Prostate gland (tissue), 2 donors: ENCODE results near the gene CELF1. TPM values are rescaled to one million over a fixed set of nuclear protein-coding genes. Genes with fewer than 3 reads are reported as not detected.
A peak's percentile ranks its signal among the peaks of the same experiment; 100 is the strongest.

Experiments
- DNase-seq: peaks from one replicate; pipeline ENCODE4 v3.0.0-alpha.2; 2019; ENCODE audit warnings: low spot score
- H3K27ac ChIP-seq, 2 donors: fragments of 200-600 bp; sonication (generic); 2 replicates each; pipeline ENCODE4 v1.5.1; 2017 to 2019
- H3K27me3 ChIP-seq: fragments of 200-600 bp; sonication (generic); replicated peaks from 2 replicates; pipeline ENCODE4 v1.5.1; 2019; ENCODE audit not compliant: insufficient read depth
- H3K36me3 ChIP-seq, 2 donors: fragments of 200-600 bp; sonication (generic); 1 replicate in 1 of 2; 2 replicates in 1 of 2; pipeline versions ENCODE4 v1.5.1 to v1.8.1; 2017 to 2019
- H3K4me1 ChIP-seq: fragments of 200-600 bp; sonication (generic); replicated peaks from 2 replicates; pipeline ENCODE4 v1.5.1; 2019
- H3K4me3 ChIP-seq, 2 donors: fragments of 200-600 bp; sonication (generic); 2 replicates each; pipeline ENCODE4 v1.5.1; 2017 to 2019
- H3K9me3 ChIP-seq: fragments of 200-600 bp; sonication (generic); 2 replicates; pipeline ENCODE4 v1.5.1; 2017
- CTCF ChIP-seq, 4 experiments: fragments of 200-600 bp in 2 of 4; fragments of 450-650 bp in 2 of 4; sonication (generic) in 2 of 4; IDR thresholded peaks; 1 replicate in 3 of 4; 2 replicates in 1 of 4; pipeline ENCODE4 v1.5.1; 2016 to 2019; ENCODE audit warnings: antibody characterized with exemption in 4 of 4, mild to moderate bottlenecking in 2 of 4, moderate library complexity in 2 of 4
- POLR2A ChIP-seq: fragments of 450-650 bp; IDR thresholded peaks from one replicate; pipeline ENCODE4 v1.6.1; 2016; ENCODE audit warnings: antibody characterized with exemption, mild to moderate bottlenecking
- POLR2AphosphoS5 ChIP-seq: sonication (generic); formaldehyde crosslinking; IDR thresholded peaks from one replicate; pipeline ENCODE4 v1.6.1; 2017; ENCODE audit warnings: antibody characterized with exemption
- WGBS: methylation state at CpG from one replicate; pipeline ENCODE4 v1.1.5; 2018; 5-methylcytosine and 5-hydroxymethylcytosine counted together
- intact Hi-C: fragments of 100-400 bp; cut with DNase I; formaldehyde crosslinking; loops from one replicate; pipeline ENCODE4 v1.14.2; 2022
- total RNA-seq, 2 donors: library from RNA; depleted of rRNA; stranded (reverse); fragments of >200 nt; gene quantifications; one replicate each; pipeline ENCODE4 v1.1.0, GENCODE V29; 2016

The CELF1 gene
- total RNA-seq, 2 donors from 2014 or later: 68.9 to 134 TPM

DNA sequence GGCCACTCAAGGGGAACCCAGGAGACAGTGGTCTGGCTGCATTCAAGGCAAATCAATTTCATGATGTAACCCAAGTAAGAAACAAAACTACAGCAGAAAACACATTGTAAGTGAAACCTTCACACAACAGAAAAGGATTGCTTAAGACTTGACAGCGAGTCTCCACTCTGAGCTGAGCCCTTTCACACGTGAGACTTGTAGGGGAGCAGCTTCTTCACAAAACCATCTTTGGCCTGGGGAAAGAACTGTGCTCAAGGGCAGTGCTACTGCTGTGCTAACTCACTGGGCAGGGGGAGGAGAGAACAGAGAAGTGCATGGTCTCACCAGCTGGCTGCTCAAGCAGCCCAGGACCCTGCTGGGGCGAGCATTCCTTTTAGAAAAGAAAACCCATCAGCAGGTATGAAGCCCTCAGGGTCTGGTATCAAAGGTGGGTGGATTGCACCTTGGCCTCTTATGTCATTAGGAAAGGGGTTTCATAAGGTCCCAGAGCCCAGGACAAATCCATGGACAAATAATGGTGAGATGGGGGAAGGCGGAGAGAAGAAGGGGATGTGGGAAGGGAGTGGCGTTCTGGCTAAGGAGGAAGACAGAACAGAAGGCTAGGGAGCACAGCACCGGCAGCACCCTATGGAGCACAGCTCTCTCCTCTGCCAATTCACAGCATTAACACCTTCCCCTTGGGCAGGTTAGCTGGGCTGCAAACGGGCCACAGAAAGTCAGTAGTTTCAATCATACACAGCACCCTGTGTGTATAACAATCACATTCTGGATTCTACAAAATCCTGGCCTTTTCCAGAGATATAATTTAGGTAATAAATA, 83.4 kb downstream of the CELF1 start:
- Histone ChIP-seq H3K36me3 (peaks cover 4 to 16% of the 10 kb centered on the region in 2 donors), H3K4me1 (peaks cover 8% of the 10 kb centered on the region)

GRCh38 chr11:47468598-47469214, 84.2 kb downstream of the CELF1 start:
- H3K4me3 ChIP-seq: no peak overlapping the region
- WGBS: 56% methylated on average over 8 of the region's 8 CpGs
- peaks cover 8% of the 10 kb centered on the region for H3K4me1 ChIP-seq
- no peaks in the 10 kb centered on the region for H3K27me3 ChIP-seq
- intact Hi-C loops: loop anchor here (5.0 kb wide), 1 partner anchor 84 kb away; the partner anchor contains the start of gene CELF1
- no peak for DNase-seq
- TF ChIP-seq POLR2AphosphoS5 (no peak), POLR2A (no peak), CTCF (IDR thresholded peaks at IDR 0.05) (no peak)
- H3K9me3 ChIP-seq: no peaks in the 10 kb centered on the region
- peaks cover 4 to 16% of the 10 kb centered on the region in 2 donors for H3K36me3 ChIP-seq
- no peak overlapping the region for H3K27ac ChIP-seq

More for the DNA sequence above, 83.4 kb downstream of the CELF1 start:
- no peaks in the 10 kb centered on the region for H3K9me3 ChIP-seq
- H3K4me3 ChIP-seq: no peak overlapping the region
- intact Hi-C loops: loop anchor here (5.0 kb wide), 1 partner anchor 83 kb away; the partner anchor contains the start of gene CELF1
- no peak for DNase-seq
- TF ChIP-seq CTCF (IDR thresholded peaks at IDR 0.05): no peak
- no peak for TF ChIP-seq POLR2A
- no peak for TF ChIP-seq POLR2AphosphoS5
- H3K27ac ChIP-seq: no peak overlapping the region
- no peaks in the 10 kb centered on the region for H3K27me3 ChIP-seq
- 81% methylated on average over 7 of the region's 7 CpGs for WGBS

GRCh38 chr11:47467357-47467756, 85.6 kb downstream of the CELF1 start:
- 65% methylated on average over 7 of the region's 7 CpGs for WGBS
- Histone ChIP-seq H3K9me3 (no peaks in the 10 kb centered on the region), H3K4me1 (peaks cover 8% of the 10 kb centered on the region), H3K27me3 (no peaks in the 10 kb centered on the region), H3K27ac (peak overlapping the region in 1 of 2 donors; percentile 9), H3K4me3 (no peak overlapping the region), H3K36me3 (peaks cover 4 to 6% of the 10 kb centered on the region in 2 donors)
- intact Hi-C loops: loop anchor here (5.0 kb wide), 1 partner anchor 85 kb away; the partner anchor contains the start of gene CELF1
- DNase-seq: peak; percentile 20
- TF ChIP-seq POLR2A (no peak), CTCF (IDR thresholded peaks at IDR 0.05) (no peak), POLR2AphosphoS5 (no peak)

DNA sequence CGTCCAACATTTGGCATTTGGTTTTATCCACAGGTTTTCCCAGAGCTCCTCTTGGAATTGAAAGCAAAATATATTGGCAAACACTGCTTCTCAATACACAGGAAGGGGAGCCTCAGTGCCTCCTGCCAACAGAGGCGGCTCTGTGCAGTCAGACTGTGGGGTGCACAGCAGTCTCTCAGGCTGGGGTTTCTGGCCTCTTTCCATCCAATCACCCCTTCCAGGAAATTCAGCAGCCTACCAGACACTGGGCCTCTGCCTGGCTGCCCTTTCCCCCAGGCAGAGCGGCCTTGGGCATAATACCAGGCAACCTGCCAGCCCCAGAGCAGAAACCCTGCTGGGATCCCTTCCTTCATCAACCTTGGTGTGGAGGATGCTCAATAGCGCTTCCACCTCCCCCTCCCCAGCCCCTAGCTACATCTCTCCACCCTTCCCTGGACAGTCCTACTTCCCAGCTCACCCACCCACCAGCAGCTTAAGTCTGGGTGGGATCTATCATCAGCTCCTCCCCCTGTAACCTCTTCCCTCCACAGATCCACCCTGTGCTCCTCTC, 86.2 kb downstream of the CELF1 start:
- intact Hi-C loops: loop anchor here (5.0 kb wide), 1 partner anchor 86 kb away; the partner anchor contains the start of gene CELF1
- no peak overlapping the region for H3K4me3 ChIP-seq

More for the DNA sequence above, 86.2 kb downstream of the CELF1 start:
- no peaks in the 10 kb centered on the region for H3K9me3 ChIP-seq
- H3K36me3 ChIP-seq: peaks cover 2 to 4% of the 10 kb centered on the region in 2 donors
- H3K27ac ChIP-seq: peak overlapping the region; percentile 9 to 48
- WGBS: 28% methylated on average over 4 of the region's 4 CpGs
- no peak for TF ChIP-seq CTCF (IDR thresholded peaks at IDR 0.05)
- TF ChIP-seq POLR2A: no peak
- TF ChIP-seq POLR2AphosphoS5: no peak
- H3K4me1 ChIP-seq: peaks cover 8% of the 10 kb centered on the region
- no peak for DNase-seq
- H3K27me3 ChIP-seq: no peaks in the 10 kb centered on the region
